ENCODE measurements around the gene XRN1. TPM values are rescaled to one million over a fixed set of nuclear protein-coding genes. Genes with fewer than 3 reads are reported as not detected.
"Not testable (repeated sequence)": the region's sequence is repeated elsewhere in the genome, so short reads cannot be mapped to it uniquely, and the experiment has no call there.

Gene XRN1
- total RNA-seq, 1 experiment from 2014 or later = 29.9 TPM

- in situ Hi-C loops (cut with HindIII; ENCODE audit: low pct_unique_long_range_greater_than_20kb, low sequenced_read_pairs) = no loop called here
- POLR2A ChIA-PET = no interaction called here
These were observed 109.8 kb downstream of the XRN1 start for GRCh38 chr3:142337994-142338393.

DNA sequence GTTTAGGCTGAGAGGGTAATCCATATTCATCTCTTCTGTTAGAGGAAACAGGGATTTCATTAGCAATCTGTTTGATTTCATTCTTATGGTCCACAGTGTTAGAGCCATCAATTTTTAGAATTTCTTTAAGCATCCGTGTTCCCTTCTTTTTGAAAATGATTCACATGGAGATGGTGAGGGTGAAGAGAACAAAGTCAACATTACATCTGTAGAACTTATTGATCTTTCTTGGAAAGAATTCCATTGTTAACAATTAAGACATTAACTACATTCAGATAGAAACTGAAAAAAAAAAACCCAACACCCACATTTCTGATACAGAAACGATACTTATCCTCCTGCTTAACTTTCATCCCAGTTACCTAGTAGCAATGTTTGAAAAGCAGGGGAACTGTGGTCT is 115.4 kb downstream of the XRN1 start:
- BruUV-seq (replicated peaks) = no TSS peak
- no peak overlapping the region for H3K4me3 ChIP-seq (ENCODE audit: low read depth in 2 of 2, low read length in 2 of 2)
- in situ Hi-C loops (cut with HindIII; ENCODE audit: low pct_unique_long_range_greater_than_20kb, low sequenced_read_pairs) = no loop called here
- ATAC-seq = no peak
- no peaks in the 10 kb centered on the region for H3K4me1 ChIP-seq (ENCODE audit: control insufficient read depth, insufficient read depth, low read length)
- H3K9me3 ChIP-seq (ENCODE audit: control insufficient read depth, insufficient read depth, low read depth, low read length) = no peaks in the 10 kb centered on the region
- peaks cover 4% of the 10 kb centered on the region; the same call in 1 of the 2 replicates for H3K36me3 ChIP-seq (ENCODE audit: control insufficient read depth, insufficient read depth, low read length)
- TF ChIP-seq POLR2AphosphoS5 (IDR thresholded peaks at IDR 0.05; ENCODE audit: low read depth, low read length) (no peak), SIN3A (IDR thresholded peaks at IDR 0.05; ENCODE audit: borderline replicate concordance, insufficient read depth, low read depth, low read length) (no peak)
- intact Hi-C loops (cut with micrococcal nuclease; ENCODE audit: unreplicated experiment) = no loop called here
- no peaks in the 10 kb centered on the region for H3K27me3 ChIP-seq (ENCODE audit: control insufficient read depth, insufficient read depth, low read length)
- CTCF ChIA-PET = no interaction called here
- DNase-seq (ENCODE audit: low read depth, low spot score) = no peak
- POLR2A ChIA-PET = no interaction called here
- H3K27ac ChIP-seq (ENCODE audit: low read length) = no peak overlapping the region

More at GRCh38 chr3:142337994-142338393, 109.8 kb downstream of the XRN1 start:
- no TSS peak for BruUV-seq (replicated peaks)
- Histone ChIP-seq H3K27ac (ENCODE audit: low read length) (no peak overlapping the region), H3K4me3 (ENCODE audit: low read depth in 2 of 2, low read length in 2 of 2) (no peak overlapping the region), H3K4me1 (ENCODE audit: control insufficient read depth, insufficient read depth, low read length) (no peaks in the 10 kb centered on the region), H3K36me3 (ENCODE audit: control insufficient read depth, insufficient read depth, low read length) (no peaks in the 10 kb centered on the region), H3K27me3 (ENCODE audit: control insufficient read depth, insufficient read depth, low read length) (no peaks in the 10 kb centered on the region), H3K9me3 (ENCODE audit: control insufficient read depth, insufficient read depth, low read depth, low read length) (peaks cover 3% of the 10 kb centered on the region; the same call in 1 of the 2 replicates)
- no peak; the same call in 1 of the 2 replicates for ATAC-seq
- intact Hi-C loops (cut with micrococcal nuclease; ENCODE audit: unreplicated experiment) = no loop called here
- TF ChIP-seq SIN3A (IDR thresholded peaks at IDR 0.05; ENCODE audit: borderline replicate concordance, insufficient read depth, low read depth, low read length) = no peak
- no peak for TF ChIP-seq TCF7L2 (IDR thresholded peaks at IDR 0.05; ENCODE audit: low read depth, low read length)
- TF ChIP-seq, protein P1, sequence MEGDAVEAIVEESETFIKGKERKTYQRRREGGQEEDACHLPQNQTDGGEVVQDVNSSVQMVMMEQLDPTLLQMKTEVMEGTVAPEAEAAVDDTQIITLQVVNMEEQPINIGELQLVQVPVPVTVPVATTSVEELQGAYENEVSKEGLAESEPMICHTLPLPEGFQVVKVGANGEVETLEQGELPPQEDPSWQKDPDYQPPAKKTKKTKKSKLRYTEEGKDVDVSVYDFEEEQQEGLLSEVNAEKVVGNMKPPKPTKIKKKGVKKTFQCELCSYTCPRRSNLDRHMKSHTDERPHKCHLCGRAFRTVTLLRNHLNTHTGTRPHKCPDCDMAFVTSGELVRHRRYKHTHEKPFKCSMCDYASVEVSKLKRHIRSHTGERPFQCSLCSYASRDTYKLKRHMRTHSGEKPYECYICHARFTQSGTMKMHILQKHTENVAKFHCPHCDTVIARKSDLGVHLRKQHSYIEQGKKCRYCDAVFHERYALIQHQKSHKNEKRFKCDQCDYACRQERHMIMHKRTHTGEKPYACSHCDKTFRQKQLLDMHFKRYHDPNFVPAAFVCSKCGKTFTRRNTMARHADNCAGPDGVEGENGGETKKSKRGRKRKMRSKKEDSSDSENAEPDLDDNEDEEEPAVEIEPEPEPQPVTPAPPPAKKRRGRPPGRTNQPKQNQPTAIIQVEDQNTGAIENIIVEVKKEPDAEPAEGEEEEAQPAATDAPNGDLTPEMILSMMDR (IDR thresholded peaks at IDR 0.05) = no peak
- TF ChIP-seq POLR2AphosphoS5 (IDR thresholded peaks at IDR 0.05; ENCODE audit: low read depth, low read length) = no peak
- no peak for TF ChIP-seq REST (IDR thresholded peaks at IDR 0.05; ENCODE audit: insufficient read depth in 1 of 2, low read depth in 2 of 2, low read length in 1 of 2)
- CTCF ChIA-PET = no interaction called here
- DNase-seq (ENCODE audit: low read depth, low spot score) = no peak

- in situ Hi-C loops (cut with HindIII; ENCODE audit: low pct_unique_long_range_greater_than_20kb, low sequenced_read_pairs); CTCF ChIA-PET; ATAC-seq; H3K4me3 ChIP-seq (ENCODE audit: low read depth in 2 of 2, low read length in 2 of 2); H3K9me3 ChIP-seq (ENCODE audit: control insufficient read depth, insufficient read depth, low read depth, low read length); H3K27ac ChIP-seq (ENCODE audit: low read length); POLR2A ChIA-PET; DNase-seq (ENCODE audit: low read depth, low spot score); H3K36me3 ChIP-seq (ENCODE audit: control insufficient read depth, insufficient read depth, low read length); H3K27me3 ChIP-seq (ENCODE audit: control insufficient read depth, insufficient read depth, low read length); H3K4me1 ChIP-seq (ENCODE audit: control insufficient read depth, insufficient read depth, low read length); intact Hi-C loops (cut with micrococcal nuclease; ENCODE audit: unreplicated experiment); BruUV-seq (replicated peaks): not testable (repeated sequence)
These were observed 123.4 kb downstream of the XRN1 start for GRCh38 chr3:142324275-142324953.

Data from Panc1 (cell line).